ENCODE measurements around the gene APBB2.

- TF ChIP-seq, protein P1, sequence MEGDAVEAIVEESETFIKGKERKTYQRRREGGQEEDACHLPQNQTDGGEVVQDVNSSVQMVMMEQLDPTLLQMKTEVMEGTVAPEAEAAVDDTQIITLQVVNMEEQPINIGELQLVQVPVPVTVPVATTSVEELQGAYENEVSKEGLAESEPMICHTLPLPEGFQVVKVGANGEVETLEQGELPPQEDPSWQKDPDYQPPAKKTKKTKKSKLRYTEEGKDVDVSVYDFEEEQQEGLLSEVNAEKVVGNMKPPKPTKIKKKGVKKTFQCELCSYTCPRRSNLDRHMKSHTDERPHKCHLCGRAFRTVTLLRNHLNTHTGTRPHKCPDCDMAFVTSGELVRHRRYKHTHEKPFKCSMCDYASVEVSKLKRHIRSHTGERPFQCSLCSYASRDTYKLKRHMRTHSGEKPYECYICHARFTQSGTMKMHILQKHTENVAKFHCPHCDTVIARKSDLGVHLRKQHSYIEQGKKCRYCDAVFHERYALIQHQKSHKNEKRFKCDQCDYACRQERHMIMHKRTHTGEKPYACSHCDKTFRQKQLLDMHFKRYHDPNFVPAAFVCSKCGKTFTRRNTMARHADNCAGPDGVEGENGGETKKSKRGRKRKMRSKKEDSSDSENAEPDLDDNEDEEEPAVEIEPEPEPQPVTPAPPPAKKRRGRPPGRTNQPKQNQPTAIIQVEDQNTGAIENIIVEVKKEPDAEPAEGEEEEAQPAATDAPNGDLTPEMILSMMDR (IDR thresholded peaks at IDR 0.05), result no peak
- TF ChIP-seq POLR2A (IDR thresholded peaks at IDR 0.05), result no peak
Measured at GRCh38 chr4:41207291-41207831, 7.0 kb downstream of the APBB2 start.

Measured in gastroesophageal sphincter (tissue), 3 donors.